MM.1S (cell line): ENCODE data around the gene GRK4.

Experiments
- DNase-seq: peaks from one replicate; pipeline ENCODE4 v3.0.0-alpha.2; 2015
- H2AFZ ChIP-seq: fragments of 300-600 bp; sonication (generic); 2 replicates; pipeline ENCODE4 v1.6.0; 2016; ENCODE audit warnings: antibody characterized with exemption, low read length
- H3F3A ChIP-seq: fragments of 300-600 bp; sonication (generic); 2 replicates; pipeline ENCODE4 v1.6.1; 2016; ENCODE audit warnings: mild to moderate bottlenecking, antibody characterized with exemption, low read length, moderate library complexity, mixed read lengths; ENCODE audit not compliant: insufficient read depth
- H3K27ac ChIP-seq: fragments of 300-600 bp; sonication (generic); 2 replicates; pipeline ENCODE4 v1.5.1; 2016; ENCODE audit warnings: mild to moderate bottlenecking, low read length
- H3K27me3 ChIP-seq: fragments of 300-600 bp; sonication (generic); replicated peaks from 2 replicates; pipeline ENCODE4 v1.6.0; 2016; ENCODE audit warnings: low read length; ENCODE audit not compliant: insufficient read depth
- H3K36me3 ChIP-seq: fragments of 300-600 bp; sonication (generic); replicated peaks from 2 replicates; pipeline ENCODE4 v1.6.1; 2016; ENCODE audit warnings: mild to moderate bottlenecking, low read length, mixed read lengths; ENCODE audit not compliant: insufficient read depth
- H3K4me1 ChIP-seq: fragments of 300-600 bp; sonication (generic); 2 replicates; pipeline ENCODE4 v1.6.1; 2016; ENCODE audit warnings: low read length, mixed read lengths
- H3K4me2 ChIP-seq: fragments of 300-600 bp; sonication (generic); 2 replicates; pipeline ENCODE4 v1.6.0; 2016; ENCODE audit warnings: low read depth, low read length
- H3K4me3 ChIP-seq: fragments of 300-600 bp; sonication (generic); 2 replicates; pipeline ENCODE4 v1.5.1; 2016; ENCODE audit warnings: low read length, mixed read lengths
- H3K79me2 ChIP-seq: fragments of 300-600 bp; sonication (generic); 2 replicates; pipeline ENCODE4 v1.6.1; 2016; ENCODE audit warnings: mixed run types, low read length, mixed read lengths
- H3K9ac ChIP-seq: fragments of 300-600 bp; sonication (generic); 2 replicates; pipeline ENCODE4 v1.6.1; 2016; ENCODE audit warnings: low read length, mixed read lengths
- H3K9me2 ChIP-seq: fragments of 300-600 bp; sonication (generic); replicated peaks from 2 replicates; pipeline ENCODE4 v1.6.1; 2016; ENCODE audit warnings: mild to moderate bottlenecking, low read length, mixed read lengths; ENCODE audit not compliant: insufficient read depth
- H3K9me3 ChIP-seq: fragments of 300-600 bp; sonication (generic); replicated peaks from 2 replicates; pipeline ENCODE4 v1.6.1; 2016; ENCODE audit warnings: mild to moderate bottlenecking, low read length, mixed read lengths; ENCODE audit not compliant: insufficient read depth
- H4K20me1 ChIP-seq: fragments of 300-600 bp; sonication (generic); 2 replicates; pipeline ENCODE4 v1.6.1; 2016; ENCODE audit warnings: mild to moderate bottlenecking, low read length, moderate library complexity, mixed read lengths; ENCODE audit not compliant: insufficient read depth
- CTCF ChIP-seq: fragments of 300-600 bp; sonication (generic); IDR thresholded peaks from 2 replicates; pipeline ENCODE4 v1.5.1; 2016; ENCODE audit warnings: antibody characterized with exemption, low read length, mixed read lengths
- EZH2 ChIP-seq: fragments of 300-600 bp; sonication (generic); optimal IDR thresholded peaks from 2 replicates; pipeline ENCODE3; 2017; ENCODE audit warnings: low read depth, mild to moderate bottlenecking, antibody characterized with exemption, low read length, mixed read lengths
- EZH2phosphoT487 ChIP-seq: fragments of 300-600 bp; sonication (generic); IDR thresholded peaks from 2 replicates; pipeline ENCODE4 v1.6.1; 2018; ENCODE audit warnings: antibody characterized with exemption, low read length

Gene GRK4

GRCh38 chr4:3034231-3034630 lies 70.9 kb downstream of the GRK4 start:
- no peak for TF ChIP-seq EZH2phosphoT487
- no peak for TF ChIP-seq CTCF
- no peak for TF ChIP-seq EZH2
- Histone ChIP-seq H3K4me2 (no peak overlapping the region), H3K4me1 (peaks cover 8% of the 10 kb centered on the region), H3K9me2 (no peaks in the 10 kb centered on the region), H2AFZ (no peak overlapping the region), H3K36me3 (no peaks in the 10 kb centered on the region), H3K79me2 (no peaks in the 10 kb centered on the region), H3K9me3 (no peaks in the 10 kb centered on the region), H3K27ac (no peak overlapping the region), H3F3A (peaks cover 4% of the 10 kb centered on the region; the same call in 1 of the 2 replicates), H3K4me3 (no peak overlapping the region), H3K27me3 (peaks cover 16% of the 10 kb centered on the region; the same call in 1 of the 2 replicates), H3K9ac (no peak overlapping the region), H4K20me1 (no peaks in the 10 kb centered on the region)
- no peak for DNase-seq

- peaks cover 16% of the 10 kb centered on the region; the same call in 1 of the 2 replicates for H3K27me3 ChIP-seq
- TF ChIP-seq EZH2 (no peak), CTCF (no peak), EZH2phosphoT487 (no peak)
- peaks cover 6% of the 10 kb centered on the region; the same call in 1 of the 2 replicates for H3F3A ChIP-seq
- no peaks in the 10 kb centered on the region for H3K9me3 ChIP-seq
- no peaks in the 10 kb centered on the region for H3K79me2 ChIP-seq
- no peak overlapping the region for H3K27ac ChIP-seq
- no peak overlapping the region for H3K4me3 ChIP-seq
- H3K9ac ChIP-seq: no peak overlapping the region
- no peaks in the 10 kb centered on the region for H3K36me3 ChIP-seq
- H3K4me1 ChIP-seq: peaks cover 8% of the 10 kb centered on the region
- DNase-seq: no peak
- no peaks in the 10 kb centered on the region for H4K20me1 ChIP-seq
- H3K4me2 ChIP-seq: no peak overlapping the region
- no peaks in the 10 kb centered on the region for H3K9me2 ChIP-seq
- H2AFZ ChIP-seq: no peak overlapping the region
Measured at GRCh38 chr4:3035249-3035648, 71.9 kb downstream of the GRK4 start.

- Histone ChIP-seq H3K9ac (no peak overlapping the region), H3K9me2 (no peaks in the 10 kb centered on the region), H3K4me3 (no peak overlapping the region), H3K27ac (no peak overlapping the region), H3K9me3 (no peaks in the 10 kb centered on the region), H4K20me1 (no peaks in the 10 kb centered on the region), H2AFZ (no peak overlapping the region), H3K4me1 (peaks cover 8% of the 10 kb centered on the region), H3K4me2 (no peak overlapping the region), H3K79me2 (no peaks in the 10 kb centered on the region), H3K27me3 (peaks cover 16% of the 10 kb centered on the region; the same call in 1 of the 2 replicates), H3F3A (peaks cover 10% of the 10 kb centered on the region), H3K36me3 (no peaks in the 10 kb centered on the region)
- TF ChIP-seq CTCF: no peak
- TF ChIP-seq EZH2phosphoT487: no peak
- no peak for TF ChIP-seq EZH2
- no peak for DNase-seq
Measured at GRCh38 chr4:3035674-3036073, 72.3 kb downstream of the GRK4 start.
